NT2/D1 (cell line): ENCODE results near the gene IL31RA.

ENCODE experiments used
- SUZ12 ChIP-seq: IDR thresholded peaks from 2 replicates; pipeline ENCODE4 v1.6.1; 2011; ENCODE audit not compliant: insufficient read length, insufficient read depth; ENCODE audit errors: extremely low read depth
- YY1 ChIP-seq: IDR thresholded peaks from 2 replicates; pipeline ENCODE4 v1.6.1; 2011; ENCODE audit not compliant: insufficient read length, insufficient read depth
- ZNF274 ChIP-seq: IDR thresholded peaks from 2 replicates; pipeline ENCODE4 v1.6.1; 2011; ENCODE audit warnings: mild to moderate bottlenecking, low read depth, low read length

- TF ChIP-seq SUZ12 (no peak), YY1 (no peak), ZNF274 (no peak)
These were observed 51.5 kb downstream of the IL31RA start for GRCh38 chr5:55902696-55903095.
